Measurements from ENCODE around the gene VN1R4. TPM values are rescaled to one million over a fixed set of nuclear protein-coding genes. Genes with fewer than 3 reads are reported as not detected.

VN1R4 gene
- total and polyA plus RNA-seq, 2 of the 13 experiments (the other 11 are each of a cell fraction or from before 2014, with no cell fraction given), result not detected

- TF ChIP-seq PCBP1 (IDR thresholded peaks at IDR 0.05; ENCODE audit: borderline replicate concordance, low read depth, low read length) (no peak), ZNF567 (CRISPR knock-in tag; IDR thresholded peaks at IDR 0.05; ENCODE audit: borderline replicate concordance) (no peak), PRMT3 (CRISPR knock-in tag; IDR thresholded peaks at IDR 0.05; ENCODE audit: borderline replicate concordance, low read depth) (no peak), ZKSCAN1 (IDR thresholded peaks at IDR 0.05; ENCODE audit: low read length) (no peak), KIAA2018 (CRISPR knock-in tag; IDR thresholded peaks at IDR 0.05; ENCODE audit: borderline replicate concordance) (no peak), ZNF431 (CRISPR knock-in tag; IDR thresholded peaks at IDR 0.05; ENCODE audit: borderline replicate concordance, low read depth) (no peak), RARA (CRISPR knock-in tag; IDR thresholded peaks at IDR 0.05) (no peak), GTF2F1 (IDR thresholded peaks at IDR 0.05; ENCODE audit: low read length) (no peak), NFYC (CRISPR knock-in tag; IDR thresholded peaks at IDR 0.05) (no peak), ZBTB43 (CRISPR knock-in tag; conservative IDR thresholded peaks at IDR 0.05) (no peak), CCAR2 (optimal IDR thresholded peaks at IDR 0.05; ENCODE audit: low read depth, low read length) (no peak), JUN (CRISPR knock-in tag; IDR thresholded peaks at IDR 0.05) (no peak), RCOR2 (CRISPR knock-in tag; IDR thresholded peaks at IDR 0.05) (no peak), ZNF205 (CRISPR knock-in tag; IDR thresholded peaks at IDR 0.05) (no peak)
- TF ChIP-seq, protein P1, sequence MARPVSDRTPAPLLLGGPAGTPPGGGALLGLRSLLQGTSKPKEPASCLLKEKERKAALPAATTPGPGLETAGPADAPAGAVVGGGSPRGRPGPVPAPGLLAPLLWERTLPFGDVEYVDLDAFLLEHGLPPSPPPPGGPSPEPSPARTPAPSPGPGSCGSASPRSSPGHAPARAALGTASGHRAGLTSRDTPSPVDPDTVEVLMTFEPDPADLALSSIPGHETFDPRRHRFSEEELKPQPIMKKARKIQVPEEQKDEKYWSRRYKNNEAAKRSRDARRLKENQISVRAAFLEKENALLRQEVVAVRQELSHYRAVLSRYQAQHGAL (CRISPR knock-in tag; IDR thresholded peaks at IDR 0.05; ENCODE audit: not compliant biosample characterization), result no peak
- no peaks in the 10 kb centered on the region; the same call in 1 of the 2 replicates for H3K9me3 ChIP-seq (ENCODE audit: low read length)
- in situ Hi-C loops (cut with HindIII; ENCODE audit: extremely low pct_ligation_motif_present, low pct_unique_long_range_greater_than_20kb) (no loop called here), intact Hi-C loops (cut with micrococcal nuclease; ENCODE audit: unreplicated experiment) (no loop called here)
- no peaks in the 10 kb centered on the region for H4K20me1 ChIP-seq (ENCODE audit: insufficient read depth, low read length)
- no peaks in the 10 kb centered on the region for H3K79me2 ChIP-seq (ENCODE audit: insufficient read depth, low read length)
- H2AFZ ChIP-seq (ENCODE audit: low read length), result no peak overlapping the region
- no peak overlapping the region for H3K9ac ChIP-seq (ENCODE audit: insufficient read depth, low read depth, low read length)
- no peak overlapping the region for H3K4me3 ChIP-seq (replicated peaks in 1 of 3; ENCODE audit: insufficient read depth in 1 of 3, low read depth in 2 of 3, low read length in 3 of 3)
- no peaks in the 10 kb centered on the region for H3K36me3 ChIP-seq (replicated peaks in 1 of 2; ENCODE audit: control insufficient read depth in 1 of 2, insufficient read depth in 2 of 2, low read length in 2 of 2)
- H3K27ac ChIP-seq (ENCODE audit: extremely low read length, insufficient read depth, low read length), result no peak overlapping the region
- no peak for DNase-seq (ENCODE audit: low spot score)
- POLR2A ChIA-PET, result no interaction called here
- ATAC-seq, result no peak
- CTCF ChIA-PET (ENCODE audit: low intra/inter-chr PET ratio, low total read pairs), result no interaction called here
- H3K4me1 ChIP-seq (ENCODE audit: insufficient read depth, low read length), result no peaks in the 10 kb centered on the region
- no peak for FAIRE-seq
- H3K27me3 ChIP-seq (ENCODE audit: control insufficient read depth in 1 of 2, insufficient read depth in 2 of 2, low read length in 2 of 2), result no peaks in the 10 kb centered on the region; a peak in 1 of 5 replicates
- WGBS (ENCODE audit: low lambda C conversion rate), result 0% methylated on average over 4 of the region's 4 CpGs
- no peak overlapping the region for H3K4me2 ChIP-seq (ENCODE audit: low read depth, low read length)
- BruUV-seq (replicated peaks), result no TSS peak
These were observed 17.6 kb upstream of the VN1R4 start for GRCh38 chr19:53285087-53285486.

All from HepG2 (cell line).